OCI-LY7 (cell line): ENCODE results near the gene IPCEF1. TPM values are rescaled to one million over a fixed set of nuclear protein-coding genes. Genes with fewer than 3 reads are reported as not detected.

Experiments
- BruUV-seq: library from RNA; stranded (reverse); fragments of 400-500 nt; replicated peaks from 2 replicates; lab custom pipeline; 2021; lab: Mats Ljungman, UMichigan
- CTCF ChIA-PET: fragments of 300-600 bp; sonication (Branson Sonifier 250); formaldehyde crosslinking; loops from one replicate; lab custom pipeline; 2022; ENCODE audit warnings: antibody characterized with exemption; ENCODE audit not compliant: unreplicated experiment; lab: Charles Lee
- POLR2A ChIA-PET: fragments of 300-600 bp; sonication (Branson Sonifier 250); formaldehyde crosslinking; loops from one replicate; lab custom pipeline; 2022; ENCODE audit warnings: antibody characterized with exemption; lab: Charles Lee
- DNase-seq: peaks from one replicate; pipeline ENCODE4 v3.0.0-alpha.2; 2015; ENCODE audit warnings: low spot score
- H2AFZ ChIP-seq: fragments of 200-600 bp; sonication (generic), shearing (Covaris generic); 2 replicates; pipeline ENCODE4 v1.6.1; 2014; ENCODE audit warnings: mild to moderate bottlenecking, antibody characterized with exemption, low read length, moderate library complexity
- H3K27ac ChIP-seq: fragments of 200-600 bp; sonication (generic); 2 replicates; pipeline ENCODE4 v1.5.1; 2014; ENCODE audit warnings: mixed run types, low read depth, mild to moderate bottlenecking, moderate library complexity, low read length, inconsistent platforms; ENCODE audit not compliant: poor library complexity, severe bottlenecking
- H3K36me3 ChIP-seq: fragments of 200-600 bp; sonication (generic); 2 replicates; pipeline ENCODE4 v1.6.1; 2014; ENCODE audit warnings: mild to moderate bottlenecking, antibody characterized with exemption, low read length, moderate library complexity, mixed read lengths; ENCODE audit not compliant: insufficient read depth
- H3K4me1 ChIP-seq: fragments of 200-600 bp; sonication (generic); 2 replicates; pipeline ENCODE4 v1.5.1; 2014; ENCODE audit warnings: mild to moderate bottlenecking, low read length; ENCODE audit not compliant: insufficient read depth, poor library complexity, severe bottlenecking
- H3K4me2 ChIP-seq: fragments of 200-600 bp; sonication (generic); 2 replicates; pipeline ENCODE4 v1.6.1; 2014; ENCODE audit warnings: mild to moderate bottlenecking, low read length
- H3K4me3 ChIP-seq: fragments of 200-600 bp; sonication (generic); 2 replicates; pipeline ENCODE4 v1.5.1; 2014; ENCODE audit warnings: mild to moderate bottlenecking, low read depth, low read length; ENCODE audit not compliant: poor library complexity, severe bottlenecking
- H3K79me2 ChIP-seq: fragments of 200-600 bp; sonication (generic); 2 replicates; pipeline ENCODE4 v1.6.1; 2016; ENCODE audit warnings: low read depth, mild to moderate bottlenecking, low read length, moderate library complexity, mixed read lengths; ENCODE audit not compliant: insufficient read depth
- H3K9me2 ChIP-seq: fragments of 200-600 bp; sonication (generic); 2 replicates; pipeline ENCODE4 v1.6.1; 2016; ENCODE audit warnings: mild to moderate bottlenecking, low read length, mixed read lengths; ENCODE audit not compliant: insufficient read depth
- H3K9me3 ChIP-seq: fragments of 200-600 bp; sonication (generic); 2 replicates; pipeline ENCODE4 v1.6.1; 2014; ENCODE audit warnings: mild to moderate bottlenecking, mixed run types, low read length, mixed read lengths
- H4K20me1 ChIP-seq: fragments of 200-600 bp; sonication (generic); 2 replicates; pipeline ENCODE4 v1.6.1; 2014; ENCODE audit warnings: mild to moderate bottlenecking, antibody characterized with exemption, low read length, moderate library complexity, mixed read lengths; ENCODE audit not compliant: insufficient read depth
- EZH2phosphoT487 ChIP-seq: fragments of 200-600 bp; sonication (generic); IDR thresholded peaks from 2 replicates; pipeline ENCODE4 v1.6.1; 2018; ENCODE audit warnings: low read depth, borderline replicate concordance, mild to moderate bottlenecking, mixed run types, antibody characterized with exemption, low read length, moderate library complexity, mixed read lengths
- intact Hi-C: fragments of 100-400 bp; cut with micrococcal nuclease; formaldehyde crosslinking; loops from one replicate; pipeline ENCODE4 v1.10.0; 2022; ENCODE audit not compliant: unreplicated experiment
- total RNA-seq, 2 experiments: library from RNA; depleted of rRNA in 1 of 2; stranded (reverse); fragments of >200 nt in 1 of 2; shearing (Covaris generic) in 1 of 2; gene quantifications; 2 replicates each; pipeline ENCODE4 v1.2.3, GENCODE V29; 2014 to 2022
- TF ChIP-seq, protein P1 (sequence below): fragments of 200-600 bp; sonication (generic); conservative IDR thresholded peaks from 2 replicates; pipeline ENCODE4 v1.5.1; 2014; ENCODE audit warnings: mild to moderate bottlenecking, antibody characterized with exemption, low read length, moderate library complexity, mixed read lengths

The IPCEF1 gene
- total RNA-seq, 2 experiments from 2014 or later, result not detected

DNA sequence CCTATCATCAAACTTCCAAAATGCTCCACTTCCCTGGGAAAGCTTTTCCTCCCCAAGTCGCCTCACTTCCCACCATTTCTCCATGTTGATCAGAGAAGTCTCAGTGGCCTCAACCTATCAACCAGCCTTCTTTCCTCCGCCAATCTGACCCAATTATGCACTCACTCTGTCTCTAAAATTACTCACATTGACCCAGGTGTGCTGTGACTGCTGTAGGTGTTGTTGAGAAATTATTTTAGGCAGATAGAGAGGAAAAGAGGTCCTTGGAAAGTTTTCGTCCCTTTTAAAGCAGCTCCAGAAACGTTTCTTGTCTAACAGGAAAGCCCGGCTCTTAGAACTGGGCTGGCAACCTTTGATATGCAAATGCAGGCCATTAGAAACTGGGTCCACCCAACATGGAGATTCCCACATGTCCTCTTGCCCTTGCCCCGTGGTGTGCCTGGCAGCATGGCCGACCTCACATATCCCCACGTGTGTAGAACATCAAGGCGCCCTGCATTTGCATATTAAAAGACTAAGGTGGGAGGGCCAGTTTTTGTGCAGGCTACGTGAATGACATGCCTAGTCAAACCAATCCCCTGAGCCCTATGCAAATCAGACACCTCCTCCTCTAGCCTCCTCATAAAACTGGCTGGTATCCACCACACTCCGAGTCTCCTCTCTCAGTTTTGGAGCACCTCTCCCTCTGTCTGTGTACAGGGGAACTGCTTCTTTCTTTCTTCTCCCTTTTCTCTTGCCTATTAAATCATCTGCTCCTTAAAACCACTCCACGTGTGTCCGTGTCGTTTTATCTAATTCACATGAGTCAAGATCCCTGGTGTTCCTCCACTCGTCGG, 12.9 kb downstream of the IPCEF1 start:
- intact Hi-C loops, result no loop called here
- H3K4me2 ChIP-seq, result no peak overlapping the region
- H3K36me3 ChIP-seq, result no peaks in the 10 kb centered on the region
- DNase-seq, result no peak
- BruUV-seq, result no TSS peak
- H3K9me3 ChIP-seq, result no peaks in the 10 kb centered on the region
- H4K20me1 ChIP-seq, result no peaks in the 10 kb centered on the region
- H3K4me1 ChIP-seq, result no peaks in the 10 kb centered on the region
- no peak overlapping the region for H2AFZ ChIP-seq
- no peaks in the 10 kb centered on the region for H3K79me2 ChIP-seq
- POLR2A ChIA-PET, result no interaction called here
- H3K9me2 ChIP-seq, result no peaks in the 10 kb centered on the region
- H3K27ac ChIP-seq, result no peak overlapping the region
- H3K4me3 ChIP-seq, result no peak overlapping the region
- CTCF ChIA-PET, result no interaction called here
- TF ChIP-seq EZH2phosphoT487, result no peak
- TF ChIP-seq, protein P1, sequence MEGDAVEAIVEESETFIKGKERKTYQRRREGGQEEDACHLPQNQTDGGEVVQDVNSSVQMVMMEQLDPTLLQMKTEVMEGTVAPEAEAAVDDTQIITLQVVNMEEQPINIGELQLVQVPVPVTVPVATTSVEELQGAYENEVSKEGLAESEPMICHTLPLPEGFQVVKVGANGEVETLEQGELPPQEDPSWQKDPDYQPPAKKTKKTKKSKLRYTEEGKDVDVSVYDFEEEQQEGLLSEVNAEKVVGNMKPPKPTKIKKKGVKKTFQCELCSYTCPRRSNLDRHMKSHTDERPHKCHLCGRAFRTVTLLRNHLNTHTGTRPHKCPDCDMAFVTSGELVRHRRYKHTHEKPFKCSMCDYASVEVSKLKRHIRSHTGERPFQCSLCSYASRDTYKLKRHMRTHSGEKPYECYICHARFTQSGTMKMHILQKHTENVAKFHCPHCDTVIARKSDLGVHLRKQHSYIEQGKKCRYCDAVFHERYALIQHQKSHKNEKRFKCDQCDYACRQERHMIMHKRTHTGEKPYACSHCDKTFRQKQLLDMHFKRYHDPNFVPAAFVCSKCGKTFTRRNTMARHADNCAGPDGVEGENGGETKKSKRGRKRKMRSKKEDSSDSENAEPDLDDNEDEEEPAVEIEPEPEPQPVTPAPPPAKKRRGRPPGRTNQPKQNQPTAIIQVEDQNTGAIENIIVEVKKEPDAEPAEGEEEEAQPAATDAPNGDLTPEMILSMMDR, result no peak

DNA sequence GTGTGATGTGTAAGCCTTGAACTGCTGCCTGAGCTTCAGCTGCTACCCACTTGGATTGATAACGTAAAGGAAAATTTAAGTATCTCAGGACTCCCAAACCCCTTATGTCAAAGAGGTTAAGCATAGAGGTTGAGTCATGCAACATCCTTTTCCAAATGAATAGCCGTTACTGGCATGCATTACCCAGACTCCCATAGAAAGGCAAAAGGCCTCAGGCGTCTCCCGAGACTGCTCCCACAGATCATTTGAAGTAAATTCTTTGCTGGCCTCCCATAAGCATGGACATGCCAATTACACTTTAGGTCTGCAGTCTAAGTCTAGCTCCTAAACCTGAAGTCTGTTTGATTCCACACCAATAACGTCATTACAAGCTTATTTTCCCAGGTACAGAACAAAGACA, 14.7 kb downstream of the IPCEF1 start:
- no peak overlapping the region for H2AFZ ChIP-seq
- no peaks in the 10 kb centered on the region for H3K9me2 ChIP-seq
- H3K9me3 ChIP-seq, result no peaks in the 10 kb centered on the region
- no peak overlapping the region for H3K4me3 ChIP-seq
- H3K79me2 ChIP-seq, result no peaks in the 10 kb centered on the region
- no peak for TF ChIP-seq EZH2phosphoT487
- TF ChIP-seq, protein P1, result no peak
- H4K20me1 ChIP-seq, result no peaks in the 10 kb centered on the region
- no peaks in the 10 kb centered on the region for H3K36me3 ChIP-seq
- intact Hi-C loops, result no loop called here
- ChIA-PET CTCF (no interaction called here), POLR2A (interaction anchor here (0.7 kb wide), 1 partner anchor 75 kb away, joined by 3 read pairs; no protein-coding TSS in a partner anchor)
- no peaks in the 10 kb centered on the region for H3K4me1 ChIP-seq
- no peak overlapping the region for H3K4me2 ChIP-seq
- no peak overlapping the region for H3K27ac ChIP-seq
- no TSS peak for BruUV-seq
- DNase-seq, result no peak

DNA sequence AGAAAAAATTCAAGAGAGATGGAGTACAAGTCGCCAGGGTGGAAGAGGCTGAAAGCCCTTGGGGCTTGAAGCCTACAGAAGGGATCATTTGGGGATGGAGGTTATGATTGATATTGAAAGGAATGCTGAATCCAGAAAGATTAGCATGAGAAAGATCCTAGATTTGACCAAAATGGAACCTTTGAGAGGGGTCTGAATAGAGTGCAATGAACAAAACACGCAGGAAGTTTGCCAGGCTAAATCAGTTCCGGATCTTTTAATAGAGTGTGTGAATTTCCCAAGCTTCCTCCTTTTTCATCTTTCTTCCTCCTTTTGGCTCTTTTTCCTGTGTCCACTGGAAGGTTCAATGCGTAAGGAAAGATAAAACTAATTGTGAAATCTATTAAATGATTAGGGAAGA, 15.3 kb downstream of the IPCEF1 start:
- ChIA-PET CTCF (no interaction called here), POLR2A (no interaction called here)
- no peak overlapping the region for H3K4me2 ChIP-seq
- H3K4me1 ChIP-seq, result no peaks in the 10 kb centered on the region
- BruUV-seq, result no TSS peak
- no peak overlapping the region for H2AFZ ChIP-seq
- TF ChIP-seq, protein P1, result no peak
- no peak for TF ChIP-seq EZH2phosphoT487
- no peaks in the 10 kb centered on the region for H3K9me2 ChIP-seq
- no peaks in the 10 kb centered on the region for H3K9me3 ChIP-seq
- no peaks in the 10 kb centered on the region for H4K20me1 ChIP-seq
- no peak overlapping the region for H3K27ac ChIP-seq
- H3K36me3 ChIP-seq, result no peaks in the 10 kb centered on the region
- H3K79me2 ChIP-seq, result no peaks in the 10 kb centered on the region
- no peak for DNase-seq
- no peak overlapping the region for H3K4me3 ChIP-seq
- intact Hi-C loops, result no loop called here
